ENCODE results near the gene GNAQ. TPM values are rescaled to one million over a fixed set of nuclear protein-coding genes. Genes with fewer than 3 reads are reported as not detected.

The GNAQ gene
- total and polyA plus RNA-seq, 8 donors, result 55.5 to 95.5 (median 62.8) TPM

GRCh38 chr9:77956555-77956954 lies 75.1 kb downstream of the GNAQ start:
- Histone ChIP-seq H3K4me3 (no peak overlapping the region), H3K4me1 (peaks cover 32 to 91% of the 10 kb centered on the region in 2 donors), H3K27me3 (no peaks in the 10 kb centered on the region), H3K27ac (no peak overlapping the region), H3K9me3 (no peaks in the 10 kb centered on the region), H3K36me3 (no peaks in the 10 kb centered on the region)
- no peak for DNase-seq
- intact Hi-C loops (cut with DNase I), result no loop called here
- TF ChIP-seq CTCF (IDR thresholded peaks at IDR 0.05), result no peak
- ATAC-seq, result peak; percentile 9

- Histone ChIP-seq H3K27ac (peak overlapping the region in 1 of 2 donors; percentile 66), H3K9me3 (no peaks in the 10 kb centered on the region), H3K4me1 (peaks cover 22 to 85% of the 10 kb centered on the region in 2 donors), H3K36me3 (no peaks in the 10 kb centered on the region), H3K4me3 (no peak overlapping the region), H3K27me3 (no peaks in the 10 kb centered on the region)
- ATAC-seq (no peak), DNase-seq (no peak)
- TF ChIP-seq CTCF (IDR thresholded peaks at IDR 0.05), result no peak
- intact Hi-C loops (cut with DNase I), result no loop called here
Observed at GRCh38 chr9:77954666-77955015, 77.0 kb downstream of the GNAQ start.

GRCh38 chr9:77954013-77954665 lies 77.5 kb downstream of the GNAQ start:
- intact Hi-C loops (cut with DNase I), result no loop called here
- H3K4me3 ChIP-seq, result no peak overlapping the region
- H3K27me3 ChIP-seq, result no peaks in the 10 kb centered on the region
- ATAC-seq (peak; percentile 29), DNase-seq (no peak)
- H3K36me3 ChIP-seq, result no peaks in the 10 kb centered on the region
- H3K9me3 ChIP-seq, result no peaks in the 10 kb centered on the region
- H3K4me1 ChIP-seq, result peaks cover 22 to 90% of the 10 kb centered on the region in 2 donors
- TF ChIP-seq CTCF (IDR thresholded peaks at IDR 0.05), result no peak
- peak overlapping the region; percentile 66 to 77 for H3K27ac ChIP-seq

GRCh38 chr9:77953590-77953989 lies 78.0 kb downstream of the GNAQ start:
- H3K27ac ChIP-seq, result peak overlapping the region; percentile 66 to 77
- ATAC-seq (peak; percentile 40), DNase-seq (no peak)
- intact Hi-C loops (cut with DNase I), result no loop called here
- H3K36me3 ChIP-seq, result no peaks in the 10 kb centered on the region
- H3K4me1 ChIP-seq, result peaks cover 22 to 92% of the 10 kb centered on the region in 2 donors
- TF ChIP-seq CTCF (IDR thresholded peaks at IDR 0.05), result no peak
- H3K4me3 ChIP-seq, result no peak overlapping the region
- no peaks in the 10 kb centered on the region for H3K9me3 ChIP-seq
- no peaks in the 10 kb centered on the region for H3K27me3 ChIP-seq

- ATAC-seq (peak; percentile 69), DNase-seq (no peak)
- H3K27me3 ChIP-seq, result no peaks in the 10 kb centered on the region
- H3K4me1 ChIP-seq, result peaks cover 20 to 90% of the 10 kb centered on the region in 2 donors
- TF ChIP-seq CTCF (IDR thresholded peaks at IDR 0.05), result no peak
- no peaks in the 10 kb centered on the region for H3K36me3 ChIP-seq
- H3K4me3 ChIP-seq, result no peak overlapping the region
- peak overlapping the region; percentile 66 to 77 for H3K27ac ChIP-seq
- intact Hi-C loops (cut with DNase I), result no loop called here
- no peaks in the 10 kb centered on the region for H3K9me3 ChIP-seq
Observed at GRCh38 chr9:77952635-77953328, 78.8 kb downstream of the GNAQ start.
